ENCODE measurements around the gene VAPA.

The VAPA gene, protein sequence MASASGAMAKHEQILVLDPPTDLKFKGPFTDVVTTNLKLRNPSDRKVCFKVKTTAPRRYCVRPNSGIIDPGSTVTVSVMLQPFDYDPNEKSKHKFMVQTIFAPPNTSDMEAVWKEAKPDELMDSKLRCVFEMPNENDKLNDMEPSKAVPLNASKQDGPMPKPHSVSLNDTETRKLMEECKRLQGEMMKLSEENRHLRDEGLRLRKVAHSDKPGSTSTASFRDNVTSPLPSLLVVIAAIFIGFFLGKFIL

DNA sequence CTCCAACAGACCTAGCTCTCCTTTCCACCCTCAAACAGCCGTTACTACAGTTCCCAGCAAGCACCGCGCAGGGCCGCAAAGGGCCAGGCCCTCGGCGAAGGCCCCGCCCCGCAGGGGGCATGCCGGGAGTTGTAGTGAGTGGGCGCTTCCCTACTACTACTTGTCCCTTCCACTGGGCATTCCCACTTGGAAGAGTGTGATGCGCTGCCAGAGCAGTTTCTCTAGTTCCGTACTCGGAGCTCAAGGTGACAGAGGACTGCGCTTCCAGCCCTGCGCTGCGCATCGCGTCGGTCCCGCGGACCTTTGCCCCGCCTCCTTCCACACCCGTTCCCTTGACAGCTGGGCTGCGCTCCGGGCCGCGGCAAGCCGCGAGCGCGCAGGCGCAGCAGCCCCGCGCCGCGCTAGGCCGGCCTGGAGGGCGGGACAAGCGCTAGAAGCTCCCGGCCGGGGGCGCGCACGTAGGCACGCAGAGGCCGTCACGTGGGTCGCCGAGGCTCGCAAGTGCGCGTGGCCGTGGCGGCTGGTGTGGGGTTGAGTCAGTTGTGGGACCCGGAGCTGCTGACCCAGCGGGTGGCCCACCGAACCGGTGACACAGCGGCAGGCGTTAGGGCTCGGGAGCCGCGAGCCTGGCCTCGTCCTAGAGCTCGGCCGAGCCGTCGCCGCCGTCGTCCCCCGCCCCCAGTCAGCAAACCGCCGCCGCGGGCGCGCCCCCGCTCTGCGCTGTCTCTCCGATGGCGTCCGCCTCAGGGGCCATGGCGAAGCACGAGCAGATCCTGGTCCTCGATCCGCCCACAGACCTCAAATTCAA is at the start of gene VAPA:
Gene VAPA, plus strand, starts transcription at position 491 of the 808 bp plus-strand sequence. Its CDS starts 241 bp downstream, at position 732.
- Histone ChIP-seq H3K4me3 (ENCODE audit: low read length, poor library complexity, severe bottlenecking) (peak within 1 kb of the TSS; percentile 92), H3K9ac (ENCODE audit: low read depth, low read length, poor library complexity, severe bottlenecking) (peak within 1 kb of the TSS; percentile 87), H3K4me1 (ENCODE audit: insufficient read depth, low read length, poor library complexity, severe bottlenecking) (peaks cover 42% of the 10 kb centered on the region), H3K9me3 (ENCODE audit: insufficient read depth, low read depth, low read length) (no peaks in the 10 kb centered on the region), H3F3A (ENCODE audit: low read depth) (no peaks in the 10 kb centered on the region), H3K9me2 (replicated peaks; ENCODE audit: low read depth, low read length) (no peaks in the 10 kb centered on the region), H3K79me2 (ENCODE audit: insufficient read depth, low read length) (peaks cover 47% of the 10 kb centered on the region), H3K4me2 (ENCODE audit: low read depth, low read length, poor library complexity, severe bottlenecking) (peak within 1 kb of the TSS; percentile 91), H4K20me1 (ENCODE audit: insufficient read depth, low read length, poor library complexity, severe bottlenecking) (peaks cover 41% of the 10 kb centered on the region), H2AFZ (ENCODE audit: low read length) (peak within 1 kb of the TSS; percentile 93), H3K36me3 (ENCODE audit: insufficient read depth, low read length) (no peaks in the 10 kb centered on the region), H3K27me3 (ENCODE audit: insufficient read depth, low read length, poor library complexity, severe bottlenecking) (peaks cover 4% of the 10 kb centered on the region)
- no peak for TF ChIP-seq EZH2phosphoT487 (IDR thresholded peaks at IDR 0.05; ENCODE audit: borderline replicate concordance)
- TF ChIP-seq, protein P1, sequence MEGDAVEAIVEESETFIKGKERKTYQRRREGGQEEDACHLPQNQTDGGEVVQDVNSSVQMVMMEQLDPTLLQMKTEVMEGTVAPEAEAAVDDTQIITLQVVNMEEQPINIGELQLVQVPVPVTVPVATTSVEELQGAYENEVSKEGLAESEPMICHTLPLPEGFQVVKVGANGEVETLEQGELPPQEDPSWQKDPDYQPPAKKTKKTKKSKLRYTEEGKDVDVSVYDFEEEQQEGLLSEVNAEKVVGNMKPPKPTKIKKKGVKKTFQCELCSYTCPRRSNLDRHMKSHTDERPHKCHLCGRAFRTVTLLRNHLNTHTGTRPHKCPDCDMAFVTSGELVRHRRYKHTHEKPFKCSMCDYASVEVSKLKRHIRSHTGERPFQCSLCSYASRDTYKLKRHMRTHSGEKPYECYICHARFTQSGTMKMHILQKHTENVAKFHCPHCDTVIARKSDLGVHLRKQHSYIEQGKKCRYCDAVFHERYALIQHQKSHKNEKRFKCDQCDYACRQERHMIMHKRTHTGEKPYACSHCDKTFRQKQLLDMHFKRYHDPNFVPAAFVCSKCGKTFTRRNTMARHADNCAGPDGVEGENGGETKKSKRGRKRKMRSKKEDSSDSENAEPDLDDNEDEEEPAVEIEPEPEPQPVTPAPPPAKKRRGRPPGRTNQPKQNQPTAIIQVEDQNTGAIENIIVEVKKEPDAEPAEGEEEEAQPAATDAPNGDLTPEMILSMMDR (conservative IDR thresholded peaks at IDR 0.05; ENCODE audit: low read length): no peak

DNA sequence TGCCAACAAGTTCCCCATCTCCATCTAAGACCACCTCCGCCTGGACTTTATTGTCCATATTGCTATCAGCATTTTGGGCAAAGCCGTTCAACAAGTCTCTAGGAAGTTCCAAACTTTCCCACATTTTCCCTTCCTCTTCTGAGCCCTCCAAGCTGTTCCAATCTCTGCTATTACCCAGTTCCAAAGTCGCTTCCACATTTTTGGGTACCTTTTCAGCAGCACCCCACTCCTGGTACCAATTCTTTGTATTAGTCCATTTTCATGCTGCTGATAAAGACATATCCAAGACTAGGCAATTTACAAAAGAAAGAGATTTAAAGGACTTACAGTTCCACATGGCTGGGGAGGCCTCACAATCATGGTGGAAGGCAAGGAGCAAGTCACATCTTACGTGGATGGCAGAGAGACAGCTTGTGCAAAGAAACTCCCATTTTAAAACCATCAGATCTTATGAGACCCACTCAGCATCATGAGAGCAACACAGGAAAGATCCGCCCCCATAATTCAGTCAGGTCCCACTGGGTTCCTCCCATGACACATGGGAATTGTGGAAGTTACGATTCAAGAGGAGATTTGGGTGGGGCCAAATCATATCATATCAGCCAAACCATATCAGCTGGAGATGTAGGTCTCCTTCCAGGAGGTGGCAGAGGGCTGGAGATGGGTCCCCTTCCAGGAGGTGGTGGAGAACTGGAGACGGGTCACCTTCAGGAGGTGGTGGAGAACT is 47.9 kb upstream of the VAPA start:
- H3F3A ChIP-seq (ENCODE audit: low read depth): peaks cover 3% of the 10 kb centered on the region; the same call in 1 of the 2 replicates

DNA sequence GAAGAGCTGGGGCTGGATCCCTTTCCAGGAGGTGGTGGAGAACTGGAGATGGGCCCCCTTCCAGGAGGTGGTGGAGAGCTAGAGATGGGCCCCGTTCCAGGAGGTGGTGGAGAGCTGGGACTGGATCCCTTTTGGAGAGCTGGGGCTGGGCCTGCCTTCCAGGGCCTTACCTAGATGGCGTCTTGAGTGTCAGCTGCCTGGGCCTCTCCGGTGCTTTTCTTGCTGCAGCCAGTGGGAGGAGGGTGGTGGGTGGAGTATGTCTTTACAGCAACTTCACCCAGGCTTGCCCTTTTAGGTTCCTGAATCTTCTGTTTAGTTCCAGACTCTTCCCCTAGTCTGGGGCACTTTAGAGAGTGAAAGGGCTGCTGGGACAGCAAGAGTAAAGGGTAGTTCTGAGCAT is 47.2 kb upstream of the VAPA start:
- Histone ChIP-seq H3K36me3 (ENCODE audit: insufficient read depth, low read length) (no peaks in the 10 kb centered on the region), H3K9me3 (ENCODE audit: insufficient read depth, low read depth, low read length) (peaks cover 3% of the 10 kb centered on the region; the same call in 1 of the 2 replicates), H3K27me3 (ENCODE audit: insufficient read depth, low read length, poor library complexity, severe bottlenecking) (no peaks in the 10 kb centered on the region), H4K20me1 (ENCODE audit: insufficient read depth, low read length, poor library complexity, severe bottlenecking) (no peaks in the 10 kb centered on the region), H3K9me2 (replicated peaks; ENCODE audit: low read depth, low read length) (no peaks in the 10 kb centered on the region), H3K79me2 (ENCODE audit: insufficient read depth, low read length) (no peaks in the 10 kb centered on the region), H2AFZ (ENCODE audit: low read length) (no peak overlapping the region), H3K4me2 (ENCODE audit: low read depth, low read length, poor library complexity, severe bottlenecking) (no peak overlapping the region), H3K4me3 (ENCODE audit: low read length, poor library complexity, severe bottlenecking) (no peak overlapping the region), H3F3A (ENCODE audit: low read depth) (peaks cover 3% of the 10 kb centered on the region; the same call in 1 of the 2 replicates), H3K9ac (ENCODE audit: low read depth, low read length, poor library complexity, severe bottlenecking) (no peak overlapping the region), H3K4me1 (ENCODE audit: insufficient read depth, low read length, poor library complexity, severe bottlenecking) (peaks cover 37% of the 10 kb centered on the region)
- no peak for TF ChIP-seq EZH2phosphoT487 (IDR thresholded peaks at IDR 0.05; ENCODE audit: borderline replicate concordance)
- TF ChIP-seq, protein P1 (conservative IDR thresholded peaks at IDR 0.05; ENCODE audit: low read length): no peak

More for the DNA sequence above, 47.9 kb upstream of the VAPA start:
- Histone ChIP-seq H3K9ac (ENCODE audit: low read depth, low read length, poor library complexity, severe bottlenecking) (no peak overlapping the region), H3K9me3 (ENCODE audit: insufficient read depth, low read depth, low read length) (peaks cover 3% of the 10 kb centered on the region; the same call in 1 of the 2 replicates), H3K36me3 (ENCODE audit: insufficient read depth, low read length) (no peaks in the 10 kb centered on the region), H3K4me3 (ENCODE audit: low read length, poor library complexity, severe bottlenecking) (no peak overlapping the region), H3K9me2 (replicated peaks; ENCODE audit: low read depth, low read length) (no peaks in the 10 kb centered on the region), H3K4me2 (ENCODE audit: low read depth, low read length, poor library complexity, severe bottlenecking) (no peak overlapping the region), H3K79me2 (ENCODE audit: insufficient read depth, low read length) (no peaks in the 10 kb centered on the region), H4K20me1 (ENCODE audit: insufficient read depth, low read length, poor library complexity, severe bottlenecking) (no peaks in the 10 kb centered on the region), H3K27me3 (ENCODE audit: insufficient read depth, low read length, poor library complexity, severe bottlenecking) (no peaks in the 10 kb centered on the region), H2AFZ (ENCODE audit: low read length) (no peak overlapping the region), H3K4me1 (ENCODE audit: insufficient read depth, low read length, poor library complexity, severe bottlenecking) (peaks cover 30% of the 10 kb centered on the region)
- TF ChIP-seq, protein P1 (conservative IDR thresholded peaks at IDR 0.05; ENCODE audit: low read length): no peak
- no peak for TF ChIP-seq EZH2phosphoT487 (IDR thresholded peaks at IDR 0.05; ENCODE audit: borderline replicate concordance)

Measured in Loucy (cell line).